HG03159 (cell line): ENCODE data around the gene MSLN.
A peak's percentile ranks its signal among the peaks of the same experiment; 100 is the strongest.
"Not testable (repeated sequence)": the region's sequence is repeated elsewhere in the genome, so short reads cannot be mapped to it uniquely, and the experiment has no call there.

Experiments
- ATAC-seq: cut with Tn5 transposase; IDR thresholded peaks from one replicate; pipeline ENCODE4 v1.9.1; 2021; ENCODE audit warnings: mild to moderate bottlenecking, moderate library complexity; ENCODE audit not compliant: unreplicated experiment

The MSLN gene

GRCh38 chr16:770411-770810 is 9.9 kb downstream of the MSLN start:
- ATAC-seq: no peak

- ATAC-seq: no peak
These were observed 12.4 kb downstream of the MSLN start for GRCh38 chr16:772959-773358.

DNA sequence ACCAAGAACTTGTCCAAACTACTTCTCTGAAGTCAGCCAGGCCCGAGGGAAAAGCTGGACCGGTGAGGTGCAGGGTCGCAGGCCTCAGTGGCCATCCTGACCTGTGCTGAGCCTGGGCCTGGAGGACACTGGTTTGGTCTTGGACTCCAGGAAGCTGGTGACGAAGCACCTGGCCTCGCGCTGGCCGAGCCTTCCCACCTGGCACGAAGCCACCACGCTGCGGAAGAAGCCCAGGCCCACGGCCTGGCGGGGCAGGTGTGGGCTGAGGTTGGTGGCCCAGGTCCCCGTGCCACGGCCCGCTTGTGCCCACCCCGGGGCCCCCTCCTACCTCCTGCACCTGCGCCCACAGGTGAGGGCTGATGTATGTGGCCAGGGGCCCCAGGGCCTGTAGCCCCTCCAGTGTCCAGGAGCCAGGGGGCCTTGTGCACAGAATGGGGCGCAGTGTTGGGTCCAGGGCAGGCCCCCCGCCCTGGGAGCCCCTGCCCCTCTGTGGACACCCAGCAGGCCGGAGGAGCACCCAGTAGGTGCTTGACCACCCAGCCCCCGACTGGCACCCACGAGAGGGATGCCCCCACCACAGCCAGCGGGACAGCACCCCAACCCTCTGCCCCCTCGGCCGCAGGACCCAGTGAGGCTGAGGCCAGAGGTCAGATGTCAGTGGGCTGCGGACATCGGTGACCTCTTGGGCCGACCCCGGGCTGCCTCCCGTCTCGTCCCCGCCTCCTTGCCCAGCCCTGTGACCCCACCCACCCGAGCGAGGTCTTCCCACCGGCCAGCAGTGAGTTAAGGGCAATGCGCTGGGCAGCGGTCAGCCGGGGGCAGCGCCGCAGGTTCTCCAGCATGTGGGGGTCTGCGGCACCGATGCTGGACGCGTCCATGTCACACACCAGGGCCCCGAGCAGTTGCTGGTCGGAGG is 13.8 kb downstream of the MSLN start:
- no peak for ATAC-seq

DNA sequence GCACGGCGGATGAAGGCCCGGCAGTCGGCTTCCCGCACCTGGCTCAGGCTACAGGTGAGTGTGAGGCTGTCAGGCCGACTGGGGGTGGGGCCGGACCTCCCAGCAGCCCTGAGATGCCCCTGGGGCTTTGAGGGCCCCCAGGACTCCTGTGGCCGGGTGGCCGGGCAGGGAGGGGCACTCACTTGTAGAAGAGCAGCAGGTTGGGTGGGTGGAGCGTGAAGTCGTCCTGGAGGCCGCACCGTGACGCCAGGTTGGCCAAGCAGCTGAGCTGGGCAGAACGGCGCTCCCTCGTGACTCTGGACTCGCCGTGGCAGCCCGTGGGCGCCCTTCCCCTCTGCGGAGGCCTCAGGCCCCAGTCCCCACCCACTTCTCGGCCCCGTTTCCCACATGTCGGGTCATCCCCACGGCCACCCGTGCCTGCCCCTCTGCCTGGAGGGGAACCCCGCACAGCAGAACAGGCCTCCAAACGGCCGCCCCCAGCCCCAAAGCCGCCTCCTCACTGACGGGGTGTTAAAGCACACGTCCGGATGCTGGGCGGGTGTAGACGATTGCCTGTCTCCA is 14.8 kb downstream of the MSLN start:
- ATAC-seq: no peak

GRCh38 chr16:776298-776697 is 15.8 kb downstream of the MSLN start:
- not testable (repeated sequence) for ATAC-seq

DNA sequence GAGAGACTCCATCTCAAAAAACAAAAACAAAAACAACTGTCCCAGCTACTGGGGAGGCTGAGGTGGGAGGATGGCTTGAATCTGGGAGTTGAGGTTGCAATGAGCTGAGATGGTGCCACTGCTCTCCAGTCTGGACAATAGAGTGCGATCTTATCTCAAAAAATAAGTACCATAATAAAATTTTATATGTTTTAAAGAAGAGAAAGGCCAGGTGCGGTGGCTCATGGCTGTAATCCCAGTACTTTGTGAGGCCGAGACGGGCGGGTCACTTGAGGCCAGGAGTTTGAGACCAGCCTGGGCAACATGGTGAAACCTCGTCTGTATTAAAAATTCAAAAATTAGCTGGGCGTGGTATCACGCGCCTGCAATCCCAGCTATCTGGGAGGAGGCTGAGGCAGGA is 16.3 kb downstream of the MSLN start:
- no peak for ATAC-seq

DNA sequence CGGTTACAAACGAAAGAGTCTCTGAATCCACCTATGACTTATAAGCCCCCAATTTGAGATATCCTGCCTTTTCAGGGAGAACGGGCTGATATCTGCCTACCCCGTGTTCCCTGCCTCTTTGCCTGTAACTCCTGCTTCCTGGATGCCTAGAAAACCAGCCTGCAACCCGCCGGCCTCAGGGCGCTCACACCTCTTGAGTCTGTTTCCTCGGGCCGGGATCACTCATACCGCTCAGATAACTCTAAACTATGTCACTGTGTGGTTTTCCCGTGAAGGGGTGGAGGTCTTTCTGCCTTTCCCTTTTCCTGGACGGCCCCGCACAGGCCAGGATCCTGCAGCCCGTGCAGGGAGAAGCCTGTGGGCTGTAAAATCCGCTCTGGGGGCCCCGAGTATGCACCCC is 17.3 kb downstream of the MSLN start:
- ATAC-seq: no peak

DNA sequence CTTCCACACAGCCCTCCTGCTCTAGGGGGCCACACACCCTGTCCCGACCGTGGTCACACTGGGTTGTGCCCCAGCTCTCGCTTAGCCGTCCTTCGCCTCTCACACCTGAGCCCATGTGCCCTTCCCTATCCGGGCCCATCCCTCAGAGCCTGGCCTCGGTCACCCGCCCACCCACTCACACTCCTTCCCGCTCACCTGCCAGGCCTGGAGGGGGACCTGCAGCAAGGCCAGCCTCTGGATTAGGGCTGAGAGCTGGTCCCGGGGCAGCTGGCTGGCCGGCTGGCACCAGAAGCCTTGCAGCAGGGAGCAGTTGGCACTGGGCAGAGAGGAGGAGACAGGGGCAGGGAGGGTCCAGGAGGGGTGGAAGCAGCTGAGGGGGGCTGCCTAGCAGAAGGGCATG is 17.9 kb downstream of the MSLN start:
- no peak for ATAC-seq

DNA sequence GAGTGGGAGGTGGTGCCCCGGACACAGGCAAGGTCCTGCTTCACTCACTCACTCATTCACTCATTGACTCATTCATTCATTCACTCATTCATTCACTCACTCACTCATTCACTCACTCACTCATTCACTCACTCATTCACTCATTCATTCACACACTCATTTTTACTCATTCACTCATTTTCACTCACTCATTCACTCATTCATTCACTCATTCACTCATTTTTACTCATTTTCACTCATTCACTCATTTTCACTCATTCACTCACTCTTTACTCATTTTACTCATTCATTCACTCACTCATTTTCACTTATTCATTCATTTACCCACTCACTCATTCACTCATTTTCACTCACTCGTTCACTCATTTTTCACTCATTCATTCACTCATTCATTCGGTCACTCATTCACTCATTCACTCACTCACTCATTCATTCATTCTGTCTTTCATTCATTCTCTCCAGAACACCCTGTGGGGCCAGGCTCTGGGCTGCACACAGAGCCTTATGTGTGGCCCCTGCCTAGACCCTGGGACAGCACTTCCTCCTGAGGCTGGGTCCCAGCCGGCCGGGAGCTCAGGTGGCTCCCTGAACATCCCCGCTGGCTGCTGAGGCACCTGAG is 18.5 kb downstream of the MSLN start:
- ATAC-seq: no peak

GRCh38 chr16:779561-779960 is 19.0 kb downstream of the MSLN start:
- ATAC-seq: no peak

- no peak for ATAC-seq
These were observed 19.8 kb downstream of the MSLN start for GRCh38 chr16:780296-780695.

- no peak for ATAC-seq
These were observed 20.9 kb downstream of the MSLN start for GRCh38 chr16:781346-782010.

GRCh38 chr16:782258-782657 is 21.7 kb downstream of the MSLN start:
- no peak for ATAC-seq

- no peak for ATAC-seq
These were observed 22.4 kb downstream of the MSLN start for GRCh38 chr16:782766-783403.

DNA sequence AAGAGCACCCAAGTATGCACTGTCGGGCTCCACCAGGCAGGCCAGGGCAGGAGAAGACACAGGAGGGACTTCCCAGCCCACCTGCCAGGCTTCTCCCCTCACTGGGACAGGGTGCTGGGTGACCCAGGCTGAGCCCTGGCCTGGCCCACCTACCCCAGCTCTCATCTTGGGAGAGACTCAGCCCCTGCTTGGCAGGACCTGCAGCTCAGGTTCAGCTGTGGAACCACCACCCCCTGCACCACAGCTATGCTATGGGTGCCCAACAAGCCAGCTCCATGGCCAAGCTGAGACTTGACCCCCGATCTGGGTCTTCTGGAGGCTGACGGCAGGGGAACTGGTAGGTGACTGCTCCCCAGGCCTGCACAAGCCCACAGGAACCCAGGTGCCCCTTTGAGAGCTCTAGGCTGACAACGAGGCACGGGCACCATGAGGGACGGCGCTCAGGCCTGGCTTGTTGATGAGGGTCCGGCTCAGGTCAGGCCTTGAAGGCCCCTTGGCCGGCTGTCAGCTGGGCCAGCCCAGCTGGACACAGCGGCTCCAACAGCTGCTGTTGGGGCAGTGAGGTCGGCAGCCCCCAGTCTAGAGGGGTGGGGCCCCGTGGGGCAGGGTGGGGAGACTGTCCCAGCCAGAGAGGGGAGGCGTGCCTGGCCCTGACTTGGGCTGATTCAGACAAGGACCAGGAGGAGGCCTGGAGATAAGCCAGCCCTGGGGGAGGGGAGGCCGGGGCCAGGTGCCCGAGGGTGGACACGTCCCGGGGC is 23.0 kb downstream of the MSLN start:
- ATAC-seq: no peak

DNA sequence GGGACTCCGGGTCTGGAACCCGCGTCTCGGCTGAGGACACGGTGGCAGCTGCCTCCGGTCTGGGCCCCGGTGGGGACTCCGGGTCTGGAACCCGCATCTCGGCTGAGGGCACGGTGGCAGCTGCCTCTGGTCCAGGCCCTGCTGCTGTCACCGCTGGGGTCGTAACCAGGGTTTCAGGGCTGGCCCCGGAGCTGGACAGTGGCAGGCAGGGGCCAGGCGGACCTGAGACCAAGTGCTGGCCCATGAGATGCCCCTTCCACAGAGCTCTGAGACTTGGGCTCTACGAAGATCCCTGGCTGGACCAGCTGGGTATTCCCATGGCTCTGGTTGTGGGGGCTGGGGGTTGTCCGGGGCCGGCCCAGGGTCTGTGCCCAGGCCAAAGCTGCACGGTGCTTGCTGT is 23.9 kb downstream of the MSLN start:
- no peak for ATAC-seq

- ATAC-seq: no peak
These were observed 25.3 kb downstream of the MSLN start for GRCh38 chr16:785563-786535.

- ATAC-seq: no peak
These were observed 26.9 kb downstream of the MSLN start for GRCh38 chr16:787321-787966.

GRCh38 chr16:787978-788398 is 27.5 kb downstream of the MSLN start, which contains the start of gene RPUSD1:
Gene RPUSD1, minus strand, starts transcription at chr16:788381. Its CDS starts 644 bp downstream, at chr16:787737.
- ATAC-seq: peak; percentile 23
